Measurements from ENCODE around the gene SOX4.

DNA sequence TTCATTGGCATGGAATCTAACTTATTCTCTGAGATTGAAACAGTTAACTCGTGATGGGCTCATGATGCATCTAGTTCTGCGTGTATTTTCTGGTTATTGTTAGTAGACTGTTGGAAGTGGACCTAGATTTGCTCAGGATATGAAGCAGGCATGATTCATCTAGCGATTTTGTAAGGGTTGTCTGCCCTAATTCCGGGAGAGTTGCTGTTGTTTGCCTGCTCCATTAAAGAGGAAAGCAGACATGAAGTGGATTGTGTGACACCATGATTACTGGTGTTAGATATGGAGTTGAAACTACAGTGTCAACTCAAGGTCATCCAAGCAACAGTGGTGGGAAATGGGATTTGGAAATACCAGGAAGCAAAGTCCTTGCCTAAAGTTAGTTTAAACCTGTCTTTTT is 41.0 kb downstream of the SOX4 start:
- TF ChIP-seq CTCF (IDR thresholded peaks at IDR 0.05) (no peak), POLR2A (IDR thresholded peaks at IDR 0.05) (no peak)
